Cardiac muscle cell (in vitro differentiated cells and primary cell): ENCODE data around the gene IFNG-AS1. TPM values are rescaled to one million over a fixed set of nuclear protein-coding genes. Genes with fewer than 3 reads are reported as not detected.
A peak's percentile ranks its signal among the peaks of the same experiment; 100 is the strongest.

Source experiments
- DNase-seq, 2 donors: peaks; one replicate each; pipeline versions ENCODE4 v3.0.0 to v3.0.0-alpha.2; 2010 to 2017; ENCODE audit warnings: low read depth in 1 of 2, low spot score in 1 of 2
- H3K27ac ChIP-seq: fragments of 200-600 bp; sonication (generic); 2 replicates; pipeline ENCODE4 v1.5.1; 2016
- H3K27me3 ChIP-seq: fragments of 200-600 bp; sonication (generic); 2 replicates; pipeline ENCODE4 v1.6.0; 2016; ENCODE audit warnings: control low read depth
- H3K36me3 ChIP-seq: fragments of 200-600 bp; sonication (generic); 2 replicates; pipeline ENCODE4 v1.5.1; 2016; ENCODE audit warnings: control low read depth
- H3K4me1 ChIP-seq: fragments of 200-600 bp; sonication (generic); 2 replicates; pipeline ENCODE4 v1.8.1; 2017; ENCODE audit warnings: low read depth, mild to moderate bottlenecking, mixed run types
- H3K4me3 ChIP-seq: fragments of 200-600 bp; sonication (generic); 2 replicates; pipeline ENCODE4 v1.5.1; 2016; ENCODE audit warnings: mild to moderate bottlenecking
- H3K9me3 ChIP-seq: fragments of 200-600 bp; sonication (generic); 2 replicates; pipeline ENCODE4 v1.5.1; 2017; ENCODE audit warnings: low read depth, mild to moderate bottlenecking, control low read depth
- polyA plus RNA-seq: library from polyadenylated mRNA; unstranded; fragments of >200 nt; fragmentation: Nextera tagmentation; extraction: Ambion mirVana; gene quantifications from 2 replicates; pipeline ENCODE4 v1.2.1, GENCODE V29; 2016
- total RNA-seq: library from RNA; depleted of rRNA; stranded (reverse); fragments of >200 nt; gene quantifications from 2 replicates; pipeline ENCODE4 v1.2.3, GENCODE V29; 2016
- TF ChIP-seq, protein P1 (sequence below): IDR thresholded peaks from 2 replicates; pipeline ENCODE4 v1.5.1; 2012; ENCODE audit warnings: low read depth, mild to moderate bottlenecking, low read length

IFNG-AS1 gene
- total and polyA plus RNA-seq, 2 experiments from 2014 or later = 0.39 TPM; not detected in 1

DNA sequence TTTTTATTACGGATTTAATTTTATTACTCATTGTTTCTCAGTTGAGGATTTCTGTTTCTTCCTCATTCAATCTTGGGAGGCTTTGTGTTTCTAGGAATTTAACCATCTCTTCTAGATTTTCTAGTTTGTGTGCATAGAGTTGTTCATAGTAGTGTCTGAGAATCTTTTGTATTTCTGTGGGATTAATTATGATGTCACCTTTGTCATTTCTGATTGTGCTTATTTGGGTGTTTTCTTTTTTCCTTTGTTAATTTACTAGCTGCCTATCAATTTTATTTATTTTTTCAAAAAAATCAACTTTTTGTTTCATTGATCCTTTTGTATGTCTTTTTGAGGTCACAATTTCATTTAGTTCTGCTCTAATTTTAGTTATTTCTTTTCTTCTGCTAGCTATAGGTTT lies 75.9 kb downstream of the IFNG-AS1 start:
- no peaks in the 10 kb centered on the region for H3K27me3 ChIP-seq
- no peak overlapping the region for H3K27ac ChIP-seq
- no peaks in the 10 kb centered on the region for H3K4me1 ChIP-seq
- H3K36me3 ChIP-seq = no peaks in the 10 kb centered on the region
- no peaks in the 10 kb centered on the region for H3K9me3 ChIP-seq
- no peak overlapping the region for H3K4me3 ChIP-seq
- TF ChIP-seq, protein P1, sequence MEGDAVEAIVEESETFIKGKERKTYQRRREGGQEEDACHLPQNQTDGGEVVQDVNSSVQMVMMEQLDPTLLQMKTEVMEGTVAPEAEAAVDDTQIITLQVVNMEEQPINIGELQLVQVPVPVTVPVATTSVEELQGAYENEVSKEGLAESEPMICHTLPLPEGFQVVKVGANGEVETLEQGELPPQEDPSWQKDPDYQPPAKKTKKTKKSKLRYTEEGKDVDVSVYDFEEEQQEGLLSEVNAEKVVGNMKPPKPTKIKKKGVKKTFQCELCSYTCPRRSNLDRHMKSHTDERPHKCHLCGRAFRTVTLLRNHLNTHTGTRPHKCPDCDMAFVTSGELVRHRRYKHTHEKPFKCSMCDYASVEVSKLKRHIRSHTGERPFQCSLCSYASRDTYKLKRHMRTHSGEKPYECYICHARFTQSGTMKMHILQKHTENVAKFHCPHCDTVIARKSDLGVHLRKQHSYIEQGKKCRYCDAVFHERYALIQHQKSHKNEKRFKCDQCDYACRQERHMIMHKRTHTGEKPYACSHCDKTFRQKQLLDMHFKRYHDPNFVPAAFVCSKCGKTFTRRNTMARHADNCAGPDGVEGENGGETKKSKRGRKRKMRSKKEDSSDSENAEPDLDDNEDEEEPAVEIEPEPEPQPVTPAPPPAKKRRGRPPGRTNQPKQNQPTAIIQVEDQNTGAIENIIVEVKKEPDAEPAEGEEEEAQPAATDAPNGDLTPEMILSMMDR = no peak
- DNase-seq = no peak

DNA sequence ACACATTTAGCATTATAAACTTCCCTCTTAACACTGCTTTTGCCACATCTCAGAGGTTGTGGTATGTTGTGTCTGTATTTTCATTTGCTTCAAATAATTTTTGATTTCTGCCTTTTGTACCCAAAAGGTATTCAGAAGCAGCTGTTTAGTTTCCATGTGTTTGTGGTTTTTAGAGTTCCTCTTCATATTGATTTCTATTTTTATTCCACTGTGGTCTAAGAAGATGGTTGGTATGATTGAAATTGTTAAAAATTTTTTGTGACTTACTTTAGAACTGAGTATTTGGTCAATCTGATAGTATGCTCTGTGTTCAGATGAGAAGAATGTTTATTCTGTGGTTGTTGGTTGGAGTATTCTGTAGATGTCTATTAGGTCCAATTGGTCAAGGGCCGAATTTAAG lies 76.4 kb downstream of the IFNG-AS1 start:
- TF ChIP-seq, protein P1 = no peak
- DNase-seq = no peak
- Histone ChIP-seq H3K27me3 (no peaks in the 10 kb centered on the region), H3K4me1 (no peaks in the 10 kb centered on the region), H3K9me3 (no peaks in the 10 kb centered on the region), H3K4me3 (no peak overlapping the region), H3K36me3 (no peaks in the 10 kb centered on the region), H3K27ac (no peak overlapping the region)

DNA sequence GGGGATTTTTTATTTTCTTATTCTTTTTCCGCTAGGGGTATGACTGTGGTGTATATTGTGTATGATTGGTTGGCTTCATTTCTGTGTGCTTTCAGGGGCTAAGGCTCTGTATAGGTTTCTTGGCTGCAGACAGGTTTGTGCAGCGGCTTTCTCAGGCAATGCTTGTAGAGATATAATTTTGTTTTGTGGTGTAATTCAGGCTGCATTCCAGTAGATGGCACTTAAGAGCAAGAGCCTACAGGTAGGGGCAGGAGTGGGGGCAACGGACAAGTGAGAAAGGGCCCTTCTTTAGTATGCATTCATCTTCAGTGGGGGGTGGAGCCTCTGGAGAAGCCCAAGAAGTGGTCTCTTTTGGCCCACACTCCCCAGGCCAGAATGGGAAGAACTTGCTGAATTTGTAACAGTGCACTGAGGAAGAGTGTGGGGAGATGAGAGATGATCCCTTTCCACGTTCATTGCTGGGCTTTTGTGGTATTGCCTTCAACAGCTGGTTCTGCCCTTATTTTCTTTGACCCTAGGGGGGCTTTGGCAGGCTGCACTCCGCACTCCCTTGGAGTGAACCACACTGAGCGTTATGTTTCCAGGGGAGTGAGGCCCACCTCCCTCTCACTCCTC lies 78.6 kb downstream of the IFNG-AS1 start:
- H3K4me1 ChIP-seq = no peaks in the 10 kb centered on the region
- H3K27ac ChIP-seq = no peak overlapping the region
- no peaks in the 10 kb centered on the region for H3K36me3 ChIP-seq
- TF ChIP-seq, protein P1 = peak; percentile 33
- H3K9me3 ChIP-seq = no peaks in the 10 kb centered on the region
- peak in 1 of 2 donors; percentile 1 for DNase-seq
- no peak overlapping the region for H3K4me3 ChIP-seq
- no peaks in the 10 kb centered on the region for H3K27me3 ChIP-seq

DNA sequence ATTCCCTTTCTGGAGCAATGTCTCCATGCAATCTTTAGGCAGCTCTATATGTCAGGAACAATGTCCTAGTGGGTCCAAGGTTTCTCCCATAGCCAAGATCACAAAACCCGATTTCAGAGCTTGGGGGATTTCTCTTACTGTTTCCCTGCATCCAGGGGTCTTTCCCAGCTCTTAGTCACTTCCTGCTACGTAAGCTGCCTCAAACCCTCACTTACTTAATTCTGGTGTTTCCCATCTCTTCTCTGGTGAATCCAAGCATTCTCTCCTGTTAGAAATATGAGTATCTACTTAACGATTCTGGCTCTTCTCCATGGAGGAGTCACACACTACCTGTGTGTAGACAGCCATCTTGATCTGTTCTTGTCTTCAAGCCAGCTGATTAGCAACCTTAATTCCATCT lies 80.0 kb downstream of the IFNG-AS1 start:
- no peak for DNase-seq
- Histone ChIP-seq H3K4me3 (no peak overlapping the region), H3K27ac (no peak overlapping the region), H3K4me1 (no peaks in the 10 kb centered on the region), H3K27me3 (no peaks in the 10 kb centered on the region), H3K9me3 (no peaks in the 10 kb centered on the region), H3K36me3 (no peaks in the 10 kb centered on the region)
- TF ChIP-seq, protein P1 = no peak

Other genes starting within 250 kb of the IFNG-AS1 start
- gene IFNG, start 170.3 kb downstream of the IFNG-AS1 start, total RNA-seq = not detected in 2 replicates
- 0.11 TPM in 1 of 2 replicates, not detected in the other for gene IFNG, start 170.3 kb downstream of the IFNG-AS1 start, polyA plus RNA-seq
- gene IL26, start 236.4 kb downstream of the IFNG-AS1 start, total RNA-seq = not detected in 2 replicates
- gene IL26, start 236.4 kb downstream of the IFNG-AS1 start, polyA plus RNA-seq = not detected in 2 replicates